GM23338 (cell line): ENCODE measurements around the gene COBLL1. TPM values are rescaled to one million over a fixed set of nuclear protein-coding genes. Genes with fewer than 3 reads are reported as not detected.

Source experiments
- ATAC-seq: fragments of 200-7000 bp; cut with Tn5 transposase; 3 replicates; pipeline ENCODE4 v1.9.1; 2020
- DNase-seq: peaks from one replicate; pipeline ENCODE4 v3.0.0-alpha.2; 2015; ENCODE audit warnings: low spot score
- H2AFZ ChIP-seq: fragments of 200-600 bp; sonication (generic); 2 replicates; pipeline ENCODE4 v1.8.0; 2016; ENCODE audit warnings: antibody characterized with exemption, mild to moderate bottlenecking, moderate library complexity
- H3F3A ChIP-seq: fragments of 200-600 bp; sonication (generic); replicated peaks from 2 replicates; pipeline ENCODE4 v1.8.0; 2017; ENCODE audit warnings: antibody characterized with exemption, mixed run types, low read depth
- H3K27ac ChIP-seq: fragments of 200-600 bp; sonication (generic); 2 replicates; pipeline ENCODE4 v1.6.1; 2016; ENCODE audit warnings: low read depth
- H3K27me3 ChIP-seq: fragments of 200-600 bp; sonication (generic); 2 replicates; pipeline ENCODE4 v1.8.0; 2016; ENCODE audit warnings: mild to moderate bottlenecking, mixed run types, moderate library complexity; ENCODE audit not compliant: insufficient read depth
- H3K36me3 ChIP-seq: fragments of 200-600 bp; sonication (generic); 2 replicates; pipeline ENCODE4 v1.8.0; 2016; ENCODE audit warnings: mild to moderate bottlenecking; ENCODE audit not compliant: insufficient read depth
- H3K4me1 ChIP-seq: fragments of 200-600 bp; sonication (generic); 2 replicates; pipeline ENCODE4 v1.8.0; 2016; ENCODE audit warnings: mild to moderate bottlenecking, moderate library complexity; ENCODE audit not compliant: insufficient read depth
- H3K4me2 ChIP-seq: fragments of 200-600 bp; sonication (generic); 2 replicates; pipeline ENCODE4 v1.7.1; 2017; ENCODE audit warnings: mixed run types
- H3K4me3 ChIP-seq: fragments of 200-600 bp; sonication (generic); 2 replicates; pipeline ENCODE4 v1.6.1; 2016; ENCODE audit warnings: mixed run types
- H3K79me2 ChIP-seq: fragments of 200-600 bp; sonication (generic); replicated peaks from 2 replicates; pipeline ENCODE4 v1.8.0; 2017; ENCODE audit warnings: mild to moderate bottlenecking; ENCODE audit not compliant: insufficient read depth
- H3K9me2 ChIP-seq: fragments of 200-600 bp; sonication (generic); 2 replicates; pipeline ENCODE4 v1.8.0; 2017; ENCODE audit not compliant: insufficient read depth
- H4K20me1 ChIP-seq: fragments of 200-600 bp; sonication (generic); replicated peaks from 2 replicates; pipeline ENCODE4 v1.8.0; 2017; ENCODE audit warnings: mild to moderate bottlenecking; ENCODE audit not compliant: insufficient read depth
- H3K27ac Mint-ChIP-seq: 2 replicates; pipeline ENCODE4 v1.8.0; 2020; ENCODE audit warnings: inconsistent platforms, mild to moderate bottlenecking, moderate library complexity, mixed read lengths
- H3K27me3 Mint-ChIP-seq: 3 replicates; pipeline ENCODE4 v1.8.0; 2022; ENCODE audit warnings: low read depth, mild to moderate bottlenecking, moderate library complexity, mixed read lengths, inconsistent platforms; ENCODE audit not compliant: insufficient read depth, poor library complexity
- H3K36me3 Mint-ChIP-seq: 3 replicates; pipeline ENCODE4 v1.8.0; 2021; ENCODE audit warnings: low read depth, mild to moderate bottlenecking, inconsistent platforms, moderate library complexity, mixed read lengths
- H3K4me1 Mint-ChIP-seq: 3 replicates; pipeline ENCODE4 v1.8.0; 2020; ENCODE audit warnings: mild to moderate bottlenecking, inconsistent platforms, mixed read lengths
- H3K4me3 Mint-ChIP-seq: 3 replicates; pipeline ENCODE4 v1.8.0; 2021; ENCODE audit warnings: moderate library complexity, mild to moderate bottlenecking, inconsistent platforms, mixed read lengths
- H3K9me3 Mint-ChIP-seq: 3 replicates; pipeline ENCODE4 v1.8.0; 2020; ENCODE audit warnings: moderate library complexity, mild to moderate bottlenecking, inconsistent platforms, mixed read lengths
- CREB1 ChIP-seq: fragments of 250-450 bp; sonication (Bioruptor Pico); IDR thresholded peaks from 2 replicates; pipeline ENCODE4 v1.5.0; 2020; ENCODE audit warnings: low read depth, mild to moderate bottlenecking, moderate library complexity
- EZH2 ChIP-seq: fragments of 200-600 bp; sonication (generic); IDR thresholded peaks from one replicate; pipeline ENCODE4 v1.8.0; 2017; ENCODE audit warnings: antibody characterized with exemption, mild to moderate bottlenecking, low read depth; ENCODE audit not compliant: unreplicated experiment
- EZH2phosphoT487 ChIP-seq: fragments of 200-600 bp; sonication (generic); IDR thresholded peaks from one replicate; pipeline ENCODE4 v1.8.1; 2018; ENCODE audit warnings: antibody characterized with exemption; ENCODE audit not compliant: unreplicated experiment
- JUNB ChIP-seq: IDR thresholded peaks from one replicate; pipeline ENCODE4 v1.6.1; 2016; ENCODE audit warnings: antibody characterized with exemption; ENCODE audit not compliant: unreplicated experiment
- NANOG ChIP-seq: IDR thresholded peaks from 2 replicates; pipeline ENCODE4 v1.6.1; 2016; ENCODE audit warnings: antibody characterized with exemption, borderline replicate concordance
- POLR2AphosphoS5 ChIP-seq: IDR thresholded peaks from 2 replicates; pipeline ENCODE4 v1.6.1; 2016; ENCODE audit warnings: antibody characterized with exemption, low read depth
- STAT1 ChIP-seq: IDR thresholded peaks from one replicate; pipeline ENCODE4 v1.6.1; 2016; ENCODE audit warnings: antibody characterized with exemption; ENCODE audit not compliant: unreplicated experiment
- ZNF114 ChIP-seq: fragments of 250-450 bp; sonication (Bioruptor Pico); IDR thresholded peaks from 2 replicates; pipeline ENCODE4 v1.5.0; 2020; ENCODE audit warnings: mild to moderate bottlenecking, moderate library complexity
- ZNF331 ChIP-seq: fragments of 250-450 bp; sonication (Bioruptor Pico); IDR thresholded peaks from 2 replicates; pipeline ENCODE4 v1.5.0; 2020; ENCODE audit warnings: low read depth, mild to moderate bottlenecking, moderate library complexity
- polyA plus RNA-seq: library from polyadenylated mRNA; unstranded; fragments of >200 nt; fragmentation: Nextera tagmentation; extraction: Ambion mirVana; gene quantifications from 2 replicates; pipeline ENCODE4 v1.2.1, GENCODE V29; 2016
- total RNA-seq: library from RNA; depleted of rRNA; stranded (reverse); fragments of >200 nt; shearing (Covaris generic); gene quantifications from 2 replicates; pipeline ENCODE4 v1.2.3, GENCODE V29; 2014
- TF ChIP-seq, protein P1 (sequence below): IDR thresholded peaks from one replicate; pipeline ENCODE4 v1.6.1; 2018; ENCODE audit warnings: antibody characterized with exemption; ENCODE audit not compliant: unreplicated experiment
- TF ChIP-seq, protein P2 (sequence below), 2 experiments: fragments of 200-600 bp in 1 of 2; sonication (generic) in 1 of 2; conservative IDR thresholded peaks; 2 replicates each; pipeline versions ENCODE4 v1.5.1 to v1.6.1; 2016 to 2017; ENCODE audit warnings: antibody characterized with exemption in 2 of 2, low read depth in 2 of 2, mild to moderate bottlenecking in 2 of 2, moderate library complexity in 1 of 2
- TF ChIP-seq, protein P3 (sequence below): IDR thresholded peaks from 2 replicates; pipeline ENCODE4 v1.6.1; 2016; ENCODE audit warnings: antibody characterized with exemption

Gene COBLL1
- total and polyA plus RNA-seq, 2 experiments from 2014 or later: 2.9 to 7.4 TPM

DNA sequence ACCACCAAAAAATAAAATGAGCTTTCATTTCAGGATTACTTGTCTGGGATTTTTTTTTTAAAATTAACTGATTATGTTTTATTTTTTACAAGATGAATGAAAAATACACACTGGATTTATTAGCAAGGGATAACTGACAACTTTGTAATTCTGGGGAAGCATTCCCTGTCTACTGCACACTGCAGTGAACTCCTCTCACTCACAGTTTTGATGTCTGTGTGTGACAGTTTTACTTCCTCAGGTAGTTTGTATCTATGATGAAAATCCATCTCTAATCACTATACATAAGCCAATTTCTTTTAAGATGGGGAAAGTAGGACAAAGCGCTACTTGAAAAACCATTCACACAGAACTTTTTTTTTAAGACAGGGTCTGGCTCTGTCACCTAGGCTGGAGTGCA is 94.5 kb downstream of the COBLL1 start (continued):
- TF ChIP-seq, protein P1, sequence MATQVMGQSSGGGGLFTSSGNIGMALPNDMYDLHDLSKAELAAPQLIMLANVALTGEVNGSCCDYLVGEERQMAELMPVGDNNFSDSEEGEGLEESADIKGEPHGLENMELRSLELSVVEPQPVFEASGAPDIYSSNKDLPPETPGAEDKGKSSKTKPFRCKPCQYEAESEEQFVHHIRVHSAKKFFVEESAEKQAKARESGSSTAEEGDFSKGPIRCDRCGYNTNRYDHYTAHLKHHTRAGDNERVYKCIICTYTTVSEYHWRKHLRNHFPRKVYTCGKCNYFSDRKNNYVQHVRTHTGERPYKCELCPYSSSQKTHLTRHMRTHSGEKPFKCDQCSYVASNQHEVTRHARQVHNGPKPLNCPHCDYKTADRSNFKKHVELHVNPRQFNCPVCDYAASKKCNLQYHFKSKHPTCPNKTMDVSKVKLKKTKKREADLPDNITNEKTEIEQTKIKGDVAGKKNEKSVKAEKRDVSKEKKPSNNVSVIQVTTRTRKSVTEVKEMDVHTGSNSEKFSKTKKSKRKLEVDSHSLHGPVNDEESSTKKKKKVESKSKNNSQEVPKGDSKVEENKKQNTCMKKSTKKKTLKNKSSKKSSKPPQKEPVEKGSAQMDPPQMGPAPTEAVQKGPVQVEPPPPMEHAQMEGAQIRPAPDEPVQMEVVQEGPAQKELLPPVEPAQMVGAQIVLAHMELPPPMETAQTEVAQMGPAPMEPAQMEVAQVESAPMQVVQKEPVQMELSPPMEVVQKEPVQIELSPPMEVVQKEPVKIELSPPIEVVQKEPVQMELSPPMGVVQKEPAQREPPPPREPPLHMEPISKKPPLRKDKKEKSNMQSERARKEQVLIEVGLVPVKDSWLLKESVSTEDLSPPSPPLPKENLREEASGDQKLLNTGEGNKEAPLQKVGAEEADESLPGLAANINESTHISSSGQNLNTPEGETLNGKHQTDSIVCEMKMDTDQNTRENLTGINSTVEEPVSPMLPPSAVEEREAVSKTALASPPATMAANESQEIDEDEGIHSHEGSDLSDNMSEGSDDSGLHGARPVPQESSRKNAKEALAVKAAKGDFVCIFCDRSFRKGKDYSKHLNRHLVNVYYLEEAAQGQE: no peak

DNA sequence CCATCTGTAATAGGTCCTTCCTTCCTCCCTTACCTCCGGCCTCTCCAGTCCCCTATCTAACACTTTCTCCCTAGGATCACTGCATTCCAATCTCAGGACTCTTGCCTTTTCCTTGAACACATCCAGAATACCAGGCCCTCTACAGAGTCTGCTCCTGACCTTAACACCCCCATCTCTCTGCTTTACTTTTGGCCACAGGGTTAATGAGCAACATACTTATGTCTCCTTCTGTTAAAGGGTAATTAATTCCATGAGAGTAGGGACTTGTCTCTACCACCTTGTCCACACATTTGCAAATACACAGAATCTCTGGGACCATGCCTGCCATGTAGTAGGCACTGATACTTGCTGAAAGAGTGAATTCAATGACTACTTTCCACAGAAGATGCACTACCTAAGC is 94.9 kb downstream of the COBLL1 start:
- Histone ChIP-seq H2AFZ (no peak overlapping the region), H3K79me2 (no peaks in the 10 kb centered on the region), H3K27ac (no peak overlapping the region), H3K4me1 (no peaks in the 10 kb centered on the region; the same call in 1 of the 2 replicates), H3K4me2 (no peak overlapping the region), H4K20me1 (no peaks in the 10 kb centered on the region), H3F3A (no peaks in the 10 kb centered on the region), H3K4me3 (no peak overlapping the region), H3K9me2 (no peaks in the 10 kb centered on the region), H3K36me3 (no peaks in the 10 kb centered on the region), H3K27me3 (no peaks in the 10 kb centered on the region)
- no peaks in the 10 kb centered on the region for H3K9me3 Mint-ChIP-seq
- no peak overlapping the region for H3K4me3 Mint-ChIP-seq
- H3K27ac Mint-ChIP-seq: no peak overlapping the region
- DNase-seq: no peak
- peaks cover 6% of the 10 kb centered on the region; the same call in 2 of the 3 replicates for H3K4me1 Mint-ChIP-seq
- ATAC-seq: peak; percentile 34; the same call in 2 of the 3 replicates
- H3K27me3 Mint-ChIP-seq: no peaks in the 10 kb centered on the region
- H3K36me3 Mint-ChIP-seq: no peaks in the 10 kb centered on the region
- TF ChIP-seq, protein P2, sequence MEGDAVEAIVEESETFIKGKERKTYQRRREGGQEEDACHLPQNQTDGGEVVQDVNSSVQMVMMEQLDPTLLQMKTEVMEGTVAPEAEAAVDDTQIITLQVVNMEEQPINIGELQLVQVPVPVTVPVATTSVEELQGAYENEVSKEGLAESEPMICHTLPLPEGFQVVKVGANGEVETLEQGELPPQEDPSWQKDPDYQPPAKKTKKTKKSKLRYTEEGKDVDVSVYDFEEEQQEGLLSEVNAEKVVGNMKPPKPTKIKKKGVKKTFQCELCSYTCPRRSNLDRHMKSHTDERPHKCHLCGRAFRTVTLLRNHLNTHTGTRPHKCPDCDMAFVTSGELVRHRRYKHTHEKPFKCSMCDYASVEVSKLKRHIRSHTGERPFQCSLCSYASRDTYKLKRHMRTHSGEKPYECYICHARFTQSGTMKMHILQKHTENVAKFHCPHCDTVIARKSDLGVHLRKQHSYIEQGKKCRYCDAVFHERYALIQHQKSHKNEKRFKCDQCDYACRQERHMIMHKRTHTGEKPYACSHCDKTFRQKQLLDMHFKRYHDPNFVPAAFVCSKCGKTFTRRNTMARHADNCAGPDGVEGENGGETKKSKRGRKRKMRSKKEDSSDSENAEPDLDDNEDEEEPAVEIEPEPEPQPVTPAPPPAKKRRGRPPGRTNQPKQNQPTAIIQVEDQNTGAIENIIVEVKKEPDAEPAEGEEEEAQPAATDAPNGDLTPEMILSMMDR (conservative IDR thresholded peaks at IDR 0.05; ENCODE audit: low read depth in 2 of 2): no peak
- TF ChIP-seq STAT1 (no peak), JUNB (no peak), NANOG (no peak), POLR2AphosphoS5 (no peak), ZNF331 (no peak), EZH2 (no peak), CREB1 (CRISPR knock-in tag) (no peak), ZNF114 (CRISPR knock-in tag) (no peak), EZH2phosphoT487 (no peak)
- TF ChIP-seq, protein P1: no peak
- TF ChIP-seq, protein P3, sequence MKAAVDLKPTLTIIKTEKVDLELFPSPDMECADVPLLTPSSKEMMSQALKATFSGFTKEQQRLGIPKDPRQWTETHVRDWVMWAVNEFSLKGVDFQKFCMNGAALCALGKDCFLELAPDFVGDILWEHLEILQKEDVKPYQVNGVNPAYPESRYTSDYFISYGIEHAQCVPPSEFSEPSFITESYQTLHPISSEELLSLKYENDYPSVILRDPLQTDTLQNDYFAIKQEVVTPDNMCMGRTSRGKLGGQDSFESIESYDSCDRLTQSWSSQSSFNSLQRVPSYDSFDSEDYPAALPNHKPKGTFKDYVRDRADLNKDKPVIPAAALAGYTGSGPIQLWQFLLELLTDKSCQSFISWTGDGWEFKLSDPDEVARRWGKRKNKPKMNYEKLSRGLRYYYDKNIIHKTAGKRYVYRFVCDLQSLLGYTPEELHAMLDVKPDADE: no peak
